Tibial nerve (tissue), 4 donors: ENCODE measurements around the gene GGCT. TPM values are rescaled to one million over a fixed set of nuclear protein-coding genes. Genes with fewer than 3 reads are reported as not detected.

ENCODE experiments used
- DNase-seq, 2 donors: peaks; one replicate each; pipeline ENCODE4 v3.0.0-alpha.2; 2019; ENCODE audit warnings: low spot score in 2 of 2
- H3K27ac ChIP-seq, 4 donors: fragments of 200-600 bp; sonication (generic) in 3 of 4; one replicate each; pipeline ENCODE4 v1.5.1; 2017 to 2019; ENCODE audit warnings: mild to moderate bottlenecking in 1 of 4
- H3K27me3 ChIP-seq, 2 donors: fragments of 200-600 bp; sonication (generic) in 1 of 2; one replicate each; pipeline versions ENCODE4 v1.5.1 to v1.6.0; 2017 to 2019
- H3K36me3 ChIP-seq, 3 donors: fragments of 200-600 bp; sonication (generic); one replicate each; pipeline ENCODE4 v1.5.1; 2018 to 2019
- H3K4me1 ChIP-seq, 4 donors: fragments of 200-600 bp; sonication (generic) in 3 of 4; one replicate each; pipeline ENCODE4 v1.5.1; 2017 to 2019
- H3K4me3 ChIP-seq, 4 donors: fragments of 200-600 bp; sonication (generic) in 3 of 4; one replicate each; pipeline ENCODE4 v1.5.1; 2017 to 2019; ENCODE audit warnings: mild to moderate bottlenecking in 1 of 4, moderate library complexity in 1 of 4
- H3K9me3 ChIP-seq, 4 donors: fragments of 200-600 bp; sonication (generic) in 3 of 4; one replicate each; pipeline ENCODE4 v1.5.1; 2017 to 2019
- CTCF ChIP-seq, 5 experiments: fragments of 200-600 bp in 3 of 5; fragments of 450-650 bp in 2 of 5; sonication (generic) in 3 of 5; IDR thresholded peaks; one replicate each; pipeline ENCODE4 v1.5.1; 2016 to 2019; ENCODE audit warnings: antibody characterized with exemption in 5 of 5, mild to moderate bottlenecking in 3 of 5, moderate library complexity in 2 of 5
- EP300 ChIP-seq, 2 donors: sonication (generic); formaldehyde crosslinking; IDR thresholded peaks; one replicate each; pipeline ENCODE4 v1.6.1; 2017; ENCODE audit warnings: antibody characterized with exemption in 2 of 2, mild to moderate bottlenecking in 1 of 2
- POLR2A ChIP-seq, 2 donors: fragments of 450-650 bp; IDR thresholded peaks; one replicate each; pipeline ENCODE4 v1.6.1; 2017; ENCODE audit warnings: antibody characterized with exemption in 2 of 2, mild to moderate bottlenecking in 2 of 2, moderate library complexity in 2 of 2
- WGBS, 2 donors: methylation state at CpG; one replicate each; pipeline ENCODE4 v1.1.5; 2018; 5-methylcytosine and 5-hydroxymethylcytosine counted together
- total RNA-seq, 4 donors: library from RNA; depleted of rRNA; stranded (reverse); fragments of >200 nt; gene quantifications; one replicate each; pipeline ENCODE4 v1.1.0, GENCODE V29; 2016

GGCT gene
- total RNA-seq, 4 donors from 2014 or later, result 12.2 to 39.6 (median 29.6) TPM

- Histone ChIP-seq H3K27ac (no peak overlapping the region), H3K4me3 (no peak overlapping the region), H3K4me1 (peaks cover 0 to 5% (median 0%) of the 10 kb centered on the region in 4 donors), H3K9me3 (no peaks in the 10 kb centered on the region), H3K36me3 (peaks cover 0 to 7% (median 0%) of the 10 kb centered on the region in 3 donors), H3K27me3 (no peaks in the 10 kb centered on the region)
- DNase-seq, result no peak
- WGBS, 2 donors, result 70 to 76% methylated on average over 1 of the region's 1 CpG
- TF ChIP-seq POLR2A (IDR thresholded peaks at IDR 0.05) (no peak), EP300 (IDR thresholded peaks at IDR 0.05) (no peak), CTCF (IDR thresholded peaks at IDR 0.05) (no peak)
Observed at GRCh38 chr7:30514776-30515175, 10.1 kb upstream of the GGCT start.

- Histone ChIP-seq H3K27ac (no peak overlapping the region), H3K4me3 (no peak overlapping the region), H3K9me3 (no peaks in the 10 kb centered on the region), H3K4me1 (peaks cover 0 to 5% (median 0%) of the 10 kb centered on the region in 4 donors), H3K27me3 (no peaks in the 10 kb centered on the region), H3K36me3 (peaks cover 0 to 7% (median 0%) of the 10 kb centered on the region in 3 donors)
- TF ChIP-seq CTCF (IDR thresholded peaks at IDR 0.05) (no peak), POLR2A (IDR thresholded peaks at IDR 0.05) (no peak), EP300 (IDR thresholded peaks at IDR 0.05) (no peak)
- DNase-seq, result no peak
- WGBS, 2 donors, result 41 to 42% methylated on average over 3 of the region's 3 CpGs
Observed at GRCh38 chr7:30514177-30514576, 9.5 kb upstream of the GGCT start.

- peaks cover 0 to 7% (median 0%) of the 10 kb centered on the region in 3 donors for H3K36me3 ChIP-seq
- no peak overlapping the region for H3K4me3 ChIP-seq
- peaks cover 0 to 5% (median 0%) of the 10 kb centered on the region in 4 donors for H3K4me1 ChIP-seq
- no peaks in the 10 kb centered on the region for H3K9me3 ChIP-seq
- H3K27me3 ChIP-seq, result no peaks in the 10 kb centered on the region
- H3K27ac ChIP-seq, result no peak overlapping the region
- WGBS, 2 donors, result 81 to 90% methylated on average over 2 of the region's 2 CpGs
- no peak for TF ChIP-seq CTCF (IDR thresholded peaks at IDR 0.05)
- no peak for TF ChIP-seq EP300 (IDR thresholded peaks at IDR 0.05)
- no peak for TF ChIP-seq POLR2A (IDR thresholded peaks at IDR 0.05)
- DNase-seq, result no peak
Observed at GRCh38 chr7:30513762-30514161, 9.1 kb upstream of the GGCT start.

GRCh38 chr7:30511973-30512662 lies 7.5 kb upstream of the GGCT start:
- H3K36me3 ChIP-seq, result peaks cover 0 to 3% (median 0%) of the 10 kb centered on the region in 3 donors
- no peak overlapping the region for H3K27ac ChIP-seq
- no peak overlapping the region for H3K4me3 ChIP-seq
- no peaks in the 10 kb centered on the region for H3K9me3 ChIP-seq
- DNase-seq, result no peak
- no peaks in the 10 kb centered on the region for H3K27me3 ChIP-seq
- H3K4me1 ChIP-seq, result peaks cover 0 to 5% (median 0%) of the 10 kb centered on the region in 4 donors
- TF ChIP-seq POLR2A (IDR thresholded peaks at IDR 0.05) (no peak), EP300 (IDR thresholded peaks at IDR 0.05) (no peak), CTCF (IDR thresholded peaks at IDR 0.05) (no peak)
- WGBS, 2 donors, result 71 to 77% methylated on average over 1 of the region's 1 CpG

GRCh38 chr7:30511494-30511893 lies 6.9 kb upstream of the GGCT start:
- TF ChIP-seq POLR2A (IDR thresholded peaks at IDR 0.05) (no peak), EP300 (IDR thresholded peaks at IDR 0.05) (no peak), CTCF (IDR thresholded peaks at IDR 0.05) (no peak)
- WGBS, 2 donors, result 85 to 96% methylated on average over 2 of the region's 2 CpGs
- peaks cover 0 to 5% (median 0%) of the 10 kb centered on the region in 4 donors for H3K4me1 ChIP-seq
- no peaks in the 10 kb centered on the region for H3K36me3 ChIP-seq
- H3K27me3 ChIP-seq, result no peaks in the 10 kb centered on the region
- H3K4me3 ChIP-seq, result no peak overlapping the region
- no peak for DNase-seq
- H3K9me3 ChIP-seq, result no peaks in the 10 kb centered on the region
- no peak overlapping the region for H3K27ac ChIP-seq
